GM18951 (cell line): Measurements from ENCODE around the gene GPR158.

Experiments
- POLR2A ChIP-seq: IDR thresholded peaks from 4 replicates; pipeline ENCODE4 v1.6.1; 2011; ENCODE audit warnings: mild to moderate bottlenecking; ENCODE audit not compliant: insufficient read length, insufficient read depth; ENCODE audit errors: extremely low read depth
- in situ Hi-C: fragments of 300-500 bp; cut with MboI; formaldehyde crosslinking; loops from one replicate; pipeline ENCODE4 v1.12.0; 2022; ENCODE audit warnings: low sequenced_read_pairs, mixed read lengths, inconsistent platforms; ENCODE audit not compliant: unreplicated experiment

GPR158 gene

DNA sequence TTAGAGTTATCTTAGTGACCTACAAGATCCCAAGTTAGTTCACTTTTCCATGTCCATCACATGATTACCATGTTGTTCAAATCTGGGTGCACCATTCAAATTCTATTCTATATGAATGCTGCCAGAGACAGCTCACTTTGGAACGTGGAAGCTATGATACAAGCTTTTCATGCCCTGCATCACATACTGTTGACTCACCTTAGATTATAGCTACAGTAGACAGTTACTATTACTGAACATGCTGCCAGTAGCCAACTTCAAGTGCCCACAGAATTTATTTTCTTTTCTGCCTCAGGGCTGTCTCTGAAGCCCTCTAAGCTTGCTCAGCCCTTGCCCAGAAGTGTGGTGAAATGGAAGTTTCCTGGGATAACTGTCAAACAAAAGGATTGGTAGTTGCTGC is 231.1 kb downstream of the GPR158 start:
- in situ Hi-C loops: no loop called here

DNA sequence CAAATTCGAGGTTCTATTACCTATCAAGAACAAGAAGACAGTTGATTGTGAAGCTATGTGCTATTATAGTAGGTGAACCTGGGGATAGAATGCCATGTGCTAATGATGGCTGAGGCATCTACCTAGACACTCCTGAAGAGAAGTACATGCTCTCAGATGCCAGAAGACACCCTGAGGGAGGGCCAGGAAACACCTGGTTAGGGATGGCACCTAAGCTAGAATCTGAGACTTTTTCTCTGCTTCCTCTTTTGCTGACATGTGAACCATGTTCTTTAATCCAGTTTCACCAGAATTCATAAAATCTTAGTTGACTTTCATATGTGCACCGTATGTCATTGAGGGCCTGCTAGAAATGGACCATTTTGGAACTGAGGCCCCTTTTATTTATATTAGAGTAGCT is 242.8 kb downstream of the GPR158 start:
- in situ Hi-C loops: no loop called here
- TF ChIP-seq POLR2A: no peak

More for the DNA sequence above, 231.1 kb downstream of the GPR158 start:
- no peak for TF ChIP-seq POLR2A

DNA sequence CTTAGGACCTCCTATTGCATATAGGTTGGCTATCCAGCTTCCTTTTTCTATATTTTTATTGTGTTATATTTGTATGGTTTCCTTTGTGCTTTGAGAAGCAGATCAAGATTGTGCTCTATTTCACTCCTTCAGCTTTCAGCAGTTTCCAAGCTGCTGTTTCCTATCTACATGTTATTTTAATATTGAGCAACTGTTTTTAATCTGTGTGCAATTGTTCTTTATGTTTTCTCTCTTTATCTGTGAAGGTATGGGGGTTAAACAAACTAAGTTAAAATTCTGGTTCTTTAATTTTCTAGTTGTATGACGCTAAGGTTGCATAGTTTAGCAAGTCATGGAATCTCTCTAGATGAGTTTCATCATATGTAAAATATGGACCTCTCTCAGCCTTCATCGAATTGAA is 251.0 kb downstream of the GPR158 start:
- no peak for TF ChIP-seq POLR2A

DNA sequence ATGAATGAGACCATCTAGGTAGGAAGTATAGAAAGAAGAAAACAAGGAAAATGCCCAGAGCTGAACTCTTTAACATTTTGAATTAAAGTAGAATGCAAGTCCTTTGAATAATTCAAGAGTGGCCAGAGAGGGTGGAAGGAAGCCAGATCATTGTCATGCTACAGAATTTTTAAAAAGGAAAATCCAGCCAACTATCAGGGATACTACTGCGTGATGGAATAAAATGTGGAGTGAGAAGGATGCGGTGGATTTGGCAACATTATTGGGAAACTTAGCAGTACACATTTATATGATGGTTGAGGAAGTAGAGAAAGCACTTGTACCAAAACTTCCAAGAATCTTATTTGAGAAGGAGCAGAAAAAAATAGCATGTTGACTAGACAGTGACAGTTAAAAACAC is 261.6 kb downstream of the GPR158 start:
- in situ Hi-C loops: no loop called here
- no peak for TF ChIP-seq POLR2A

More for the DNA sequence above, 251.0 kb downstream of the GPR158 start:
- in situ Hi-C loops: no loop called here

DNA sequence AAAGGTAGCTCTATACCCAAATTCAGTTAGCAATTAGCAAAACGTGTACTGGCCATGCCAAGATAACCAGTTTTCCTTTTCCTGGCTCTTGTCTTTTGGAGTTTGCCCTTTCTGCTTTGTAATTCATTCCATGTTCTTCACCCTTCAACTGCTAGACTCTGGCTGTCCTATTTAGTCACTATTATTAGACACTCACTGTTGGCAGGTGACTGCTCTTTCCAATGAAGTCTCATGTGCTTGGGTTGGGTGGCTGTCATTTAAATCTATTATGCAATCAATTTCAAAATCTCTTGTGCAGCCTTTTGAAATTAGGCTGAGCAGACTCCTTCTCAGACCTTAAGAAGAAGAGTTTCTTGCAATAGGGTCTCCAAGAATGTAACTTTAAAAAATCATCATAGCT is 266.5 kb downstream of the GPR158 start:
- no peak for TF ChIP-seq POLR2A
- in situ Hi-C loops: no loop called here

DNA sequence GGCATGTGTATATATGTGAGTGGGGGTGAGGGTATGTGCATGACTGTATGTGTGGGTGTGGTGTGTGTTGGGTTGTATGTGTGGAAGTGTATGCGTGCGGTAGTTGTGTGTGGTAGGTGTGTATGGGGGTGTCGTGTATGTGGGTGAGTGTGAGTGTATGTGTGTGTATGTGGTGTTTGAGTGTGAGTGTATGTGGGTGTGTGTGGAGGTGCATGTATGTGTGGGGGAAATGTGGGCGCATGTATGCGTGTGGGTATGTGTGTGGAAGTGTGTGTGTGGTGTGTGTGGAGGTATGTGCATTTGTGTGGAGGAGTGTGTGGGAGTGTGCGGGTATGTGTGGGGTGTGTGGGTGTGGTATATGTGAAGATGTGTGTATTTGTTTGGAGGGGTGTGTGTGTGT is 269.5 kb downstream of the GPR158 start:
- in situ Hi-C loops: no loop called here
- no peak for TF ChIP-seq POLR2A

DNA sequence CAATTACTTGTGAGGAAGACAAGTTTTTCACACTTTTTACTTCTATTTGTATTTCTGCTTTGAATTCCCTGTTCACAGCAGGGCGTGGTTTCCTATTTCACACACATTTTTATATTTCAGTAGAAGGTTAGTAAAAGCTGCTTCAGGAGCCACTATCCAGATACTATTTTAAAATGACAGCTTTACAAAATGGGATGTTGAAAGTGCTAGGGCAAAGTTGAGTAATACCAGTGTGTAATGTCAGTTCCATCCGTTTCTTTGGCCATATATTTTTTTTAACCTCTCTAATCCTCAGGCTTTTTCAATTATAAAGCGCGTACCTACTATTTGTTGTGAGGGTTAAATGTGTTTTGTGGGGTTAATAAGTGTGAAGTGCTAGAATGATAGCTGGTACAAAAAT is 276.6 kb downstream of the GPR158 start:
- in situ Hi-C loops: no loop called here
- TF ChIP-seq POLR2A: no peak

DNA sequence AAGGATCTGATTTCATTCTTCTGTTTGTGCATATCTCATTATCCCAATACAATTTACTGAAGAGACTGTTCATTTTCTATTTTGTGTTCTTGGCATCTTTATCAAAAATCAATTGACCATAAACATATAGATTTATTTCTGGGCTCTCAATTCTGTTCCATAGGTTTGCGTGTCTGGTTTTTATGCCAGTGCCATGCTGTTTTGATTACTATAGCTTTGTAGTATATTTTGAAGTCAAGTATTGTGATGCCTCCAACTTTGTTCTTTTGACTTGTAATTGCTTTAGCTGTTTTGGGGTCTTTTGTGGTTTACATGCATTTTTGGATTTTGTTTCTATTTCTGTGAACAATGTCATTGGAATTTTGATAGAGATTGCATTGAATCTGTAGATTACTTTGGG is 278.8 kb downstream of the GPR158 start:
- TF ChIP-seq POLR2A: no peak
- in situ Hi-C loops: no loop called here

DNA sequence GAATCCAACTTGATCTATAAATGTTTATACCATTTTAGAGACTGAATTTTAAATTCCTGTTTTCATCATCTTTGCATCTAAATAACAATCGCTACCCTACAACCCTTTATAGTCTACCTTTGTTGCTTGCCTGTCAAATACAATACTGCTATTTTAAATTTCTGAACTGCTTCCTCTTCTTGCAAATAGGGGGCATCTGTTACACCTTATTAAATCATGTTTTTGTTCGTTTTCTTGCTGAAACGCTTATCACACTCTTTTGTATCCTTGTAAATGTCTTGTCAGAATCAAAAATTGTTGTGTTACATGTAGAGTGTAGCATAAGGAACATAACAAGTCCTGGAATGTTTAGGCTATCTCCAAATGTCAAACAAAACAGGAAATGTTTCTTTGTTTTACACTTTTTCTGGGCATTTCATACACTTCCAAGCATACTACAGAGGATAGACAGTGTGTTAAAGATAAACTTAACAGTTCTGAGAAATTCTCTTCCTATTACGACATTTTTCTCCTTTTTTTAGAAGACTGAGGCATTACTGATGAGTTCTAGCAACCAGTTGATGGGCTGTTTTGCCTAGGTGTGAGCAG is 281.3 kb downstream of the GPR158 start:
- in situ Hi-C loops: no loop called here
- TF ChIP-seq POLR2A: no peak

DNA sequence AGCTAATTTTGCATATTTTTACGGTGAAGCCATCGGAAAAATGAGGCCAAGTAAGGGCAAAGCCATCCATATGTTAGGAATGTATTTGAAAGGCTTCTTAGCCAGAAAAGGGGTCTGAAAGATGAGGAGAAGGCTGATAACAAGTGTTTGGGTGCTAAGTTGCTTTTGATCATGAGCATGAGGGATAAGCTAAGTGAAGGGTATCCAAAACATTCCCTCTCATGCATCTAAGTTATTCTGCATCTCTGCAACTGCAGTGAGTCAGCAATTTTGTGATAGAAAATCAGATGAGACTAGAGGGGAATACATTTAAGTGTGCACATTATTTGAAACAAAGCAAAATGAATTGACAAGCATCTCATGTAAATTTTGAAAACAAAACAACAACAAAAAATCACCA is 282.8 kb downstream of the GPR158 start:
- no peak for TF ChIP-seq POLR2A
- in situ Hi-C loops: no loop called here

DNA sequence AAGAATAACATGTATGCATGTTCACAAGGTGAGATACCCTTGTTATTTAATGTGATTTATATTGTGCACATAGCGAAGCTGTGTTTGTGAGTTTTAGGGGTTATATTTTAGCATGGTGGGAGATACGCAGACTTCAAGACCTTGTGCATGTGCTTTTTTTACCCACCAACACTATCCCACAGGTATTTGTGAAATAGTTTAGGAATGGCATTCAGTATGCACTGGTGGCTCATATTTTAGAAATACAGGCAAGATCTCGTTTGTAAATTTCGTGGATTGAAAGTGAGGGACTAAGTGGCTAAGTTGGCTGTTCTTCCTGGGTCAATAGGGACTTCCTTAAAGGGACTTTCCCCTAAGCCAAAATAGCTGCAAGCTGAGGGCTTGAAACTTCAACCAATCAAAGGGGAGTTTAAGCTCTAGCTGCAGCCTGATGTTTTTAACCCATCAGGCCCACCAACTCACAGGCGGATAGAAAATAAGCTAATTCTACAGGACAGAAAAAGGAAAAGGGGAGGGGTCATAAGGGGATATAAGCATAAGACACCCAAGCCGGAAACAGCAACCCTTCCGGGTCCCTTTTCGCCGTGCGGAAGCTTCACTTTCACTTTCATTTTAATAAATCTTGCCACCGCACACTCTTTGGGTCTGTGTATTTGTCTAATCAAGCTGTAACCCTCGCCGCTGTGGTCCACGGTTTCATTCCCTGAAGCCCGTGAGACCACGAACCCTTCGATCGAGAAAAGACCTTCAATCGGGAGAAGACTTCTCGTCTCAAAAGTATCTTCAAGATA is 291.0 kb downstream of the GPR158 start:
- no peak for TF ChIP-seq POLR2A
- in situ Hi-C loops: no loop called here

DNA sequence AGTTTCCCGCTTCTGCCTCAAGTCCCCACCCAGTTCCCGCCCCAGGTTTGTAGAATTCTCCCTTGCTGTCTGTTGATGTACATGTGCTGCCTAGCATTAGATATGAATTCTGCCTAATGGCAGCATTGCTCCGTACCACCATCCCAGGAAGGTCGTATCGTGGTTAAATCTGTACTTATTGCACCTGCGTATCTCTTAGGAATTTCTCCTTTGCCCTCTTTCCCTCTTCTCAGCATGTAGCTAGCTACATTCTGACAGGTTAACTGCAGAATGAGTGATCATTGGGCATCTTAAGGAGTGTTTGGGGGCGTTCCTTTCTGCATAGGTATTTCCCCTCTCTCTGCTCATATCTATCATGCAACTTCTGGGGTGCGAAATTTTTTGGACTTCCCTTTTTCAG is 293.1 kb downstream of the GPR158 start:
- TF ChIP-seq POLR2A: no peak
- in situ Hi-C loops: no loop called here

DNA sequence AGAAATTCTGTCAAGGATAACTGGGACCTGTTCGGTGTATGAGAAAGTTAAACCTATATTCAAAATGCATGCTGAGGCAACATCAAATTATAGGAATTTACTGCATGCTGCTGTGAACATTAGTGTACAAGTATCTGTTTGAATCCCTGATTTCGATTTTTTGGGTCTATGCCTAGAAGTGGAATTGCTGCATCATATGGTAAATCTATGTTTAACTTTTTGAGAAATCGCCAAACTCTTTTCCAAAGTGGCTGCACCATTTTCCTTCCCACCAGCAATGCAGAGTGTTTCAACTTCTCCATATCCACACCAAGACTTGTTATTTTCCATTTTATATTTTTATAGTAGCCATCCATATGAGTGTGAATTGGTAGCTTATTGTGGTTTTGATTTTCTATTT is 306.7 kb downstream of the GPR158 start:
- in situ Hi-C loops: no loop called here
- TF ChIP-seq POLR2A: no peak

DNA sequence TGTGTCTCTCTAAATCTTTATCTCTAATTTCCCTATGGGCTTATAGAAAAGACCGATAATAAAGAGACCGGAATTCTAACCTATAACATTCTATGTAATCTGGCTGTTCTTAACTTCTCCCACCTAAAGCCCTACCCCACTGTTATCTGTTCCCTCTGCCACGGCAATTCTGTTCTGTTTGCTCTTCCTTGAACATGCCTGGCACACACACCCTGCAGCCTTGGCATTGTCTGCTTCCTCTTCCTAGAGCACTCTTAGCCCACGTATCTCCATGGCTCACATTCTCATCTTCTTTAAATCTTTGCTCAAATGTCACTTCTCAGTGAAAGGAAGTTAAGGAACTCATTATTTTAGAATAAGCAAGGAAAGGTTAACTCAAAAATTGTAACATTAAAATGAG is 309.2 kb downstream of the GPR158 start:
- in situ Hi-C loops: no loop called here
- TF ChIP-seq POLR2A: no peak
